ENCODE data around the gene PAAF1.

GRCh38 chr11:73956876-73957653, 80.3 kb downstream of the PAAF1 start:
- no peak for TF ChIP-seq POLR2AphosphoS5 (IDR thresholded peaks at IDR 0.05)
- no peak for TF ChIP-seq EP300 (IDR thresholded peaks at IDR 0.05; ENCODE audit: low read depth)

Measured in transverse colon (tissue), 3 donors.